GM18951 (cell line): ENCODE results near the gene EXT2.

Experiments used
- POLR2A ChIP-seq: IDR thresholded peaks from 4 replicates; pipeline ENCODE4 v1.6.1; 2011; ENCODE audit warnings: mild to moderate bottlenecking; ENCODE audit not compliant: insufficient read length, insufficient read depth; ENCODE audit errors: extremely low read depth
- in situ Hi-C: fragments of 300-500 bp; cut with MboI; formaldehyde crosslinking; loops from one replicate; pipeline ENCODE4 v1.12.0; 2022; ENCODE audit warnings: low sequenced_read_pairs, mixed read lengths, inconsistent platforms; ENCODE audit not compliant: unreplicated experiment

The EXT2 gene

DNA sequence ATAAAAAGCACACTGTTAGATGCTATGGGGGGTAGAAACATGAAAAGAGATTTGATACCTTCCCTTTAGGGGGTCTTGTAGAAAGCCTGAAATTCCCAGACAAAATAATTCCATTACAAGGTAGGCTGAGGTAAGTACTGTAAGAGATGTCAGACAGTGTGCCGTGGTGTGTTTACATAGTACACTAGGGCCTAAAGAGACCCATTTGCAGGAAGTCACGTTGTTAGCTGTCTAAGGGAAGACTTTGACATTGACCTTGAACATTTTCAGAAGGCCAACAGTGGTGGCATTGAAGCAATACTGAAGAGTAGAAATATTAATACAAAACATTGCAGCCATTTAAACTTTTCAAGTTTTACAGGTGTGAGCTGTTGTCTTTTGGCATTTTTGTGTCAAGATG, 30.8 kb downstream of the EXT2 start:
- TF ChIP-seq POLR2A, result no peak
- in situ Hi-C loops, result no loop called here

DNA sequence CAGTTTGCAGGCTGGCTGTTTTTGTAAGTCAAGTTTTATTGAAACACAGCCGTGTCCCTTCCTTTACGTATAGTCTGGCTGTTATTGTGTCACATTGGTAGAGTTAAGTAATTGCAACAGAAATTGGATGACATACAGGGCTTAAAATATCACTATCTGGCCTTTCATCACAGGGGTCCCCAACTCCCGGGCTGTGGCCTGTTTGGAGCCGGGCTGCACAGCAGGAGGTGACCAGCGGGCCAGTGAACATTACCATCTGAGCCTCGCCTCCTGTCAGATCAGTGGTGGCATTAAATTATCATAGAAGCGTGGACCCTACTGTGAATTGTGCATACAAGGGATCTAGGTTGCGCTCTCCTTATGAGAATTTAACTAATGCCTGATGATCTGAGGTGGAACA, 31.7 kb downstream of the EXT2 start:
- in situ Hi-C loops, result no loop called here

DNA sequence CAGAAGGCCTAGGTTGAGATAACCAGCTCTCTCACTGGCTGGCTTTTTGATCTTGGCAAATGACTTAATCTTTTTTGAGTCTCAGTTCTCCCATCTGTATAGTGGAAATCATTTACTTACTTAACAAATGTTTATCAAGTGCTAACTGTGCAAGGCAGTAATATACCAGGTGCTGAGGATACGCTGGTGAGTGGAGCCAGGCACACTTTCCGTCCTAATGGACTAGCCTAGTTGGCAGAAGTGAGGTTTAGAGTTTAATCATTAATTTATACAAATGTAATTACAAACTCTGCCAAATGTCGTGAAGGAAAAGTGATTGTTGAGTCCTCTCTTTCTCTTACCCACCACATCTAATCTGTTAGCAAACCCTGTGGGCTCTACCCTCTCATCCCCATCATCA, 33.3 kb downstream of the EXT2 start:
- no peak for TF ChIP-seq POLR2A
- in situ Hi-C loops, result no loop called here

More for the DNA sequence above, 31.7 kb downstream of the EXT2 start:
- TF ChIP-seq POLR2A, result no peak

DNA sequence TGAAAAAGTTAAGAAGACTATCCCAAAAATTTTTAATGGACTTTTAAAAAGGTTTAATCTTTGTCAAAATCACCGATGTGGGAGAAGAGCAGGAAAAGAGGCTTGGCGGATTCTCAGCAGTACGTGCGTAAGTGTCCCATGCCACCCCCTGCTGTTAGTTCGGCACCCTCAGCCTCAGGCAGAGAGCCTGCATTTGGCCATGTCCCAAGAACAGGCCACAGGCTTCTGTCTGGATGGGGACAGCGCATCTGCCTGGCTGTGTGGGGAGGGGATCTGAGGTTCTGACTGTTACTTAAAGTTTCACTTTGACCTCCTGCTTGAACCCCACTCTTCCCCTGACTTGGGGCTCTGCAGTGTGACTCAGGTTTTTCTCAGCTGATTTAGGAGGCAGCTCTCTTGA, 35.3 kb downstream of the EXT2 start:
- no peak for TF ChIP-seq POLR2A
- in situ Hi-C loops, result no loop called here

DNA sequence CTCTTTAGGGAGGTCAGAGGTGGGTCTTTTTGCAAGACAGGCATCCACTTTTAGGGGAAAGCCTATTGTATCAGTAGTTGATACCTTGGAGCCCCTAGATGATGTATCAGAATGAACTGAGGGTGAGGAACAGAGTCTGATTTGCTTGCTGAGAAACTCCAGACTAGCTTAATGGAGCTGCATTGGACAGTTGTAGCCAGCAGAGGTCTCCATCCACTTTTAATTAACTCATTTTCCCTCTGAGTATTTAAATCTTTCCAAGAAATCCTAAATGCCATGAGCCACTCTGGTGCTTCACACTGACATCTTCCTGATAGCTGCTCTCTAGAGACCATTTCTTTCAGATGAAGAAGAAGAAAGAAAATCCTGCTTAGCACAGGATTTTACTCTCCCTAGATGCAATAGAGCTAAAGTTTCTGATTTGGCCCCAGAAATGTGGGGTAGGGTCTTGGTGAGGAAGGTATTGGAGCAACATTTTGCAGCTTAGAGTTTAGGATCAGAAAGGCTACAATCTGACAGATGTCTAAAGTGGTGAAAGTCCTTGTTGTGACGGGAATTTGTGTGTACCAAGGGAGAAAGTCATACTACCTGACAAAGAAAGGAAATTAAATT, 38.0 kb downstream of the EXT2 start:
- in situ Hi-C loops, result no loop called here
- no peak for TF ChIP-seq POLR2A

DNA sequence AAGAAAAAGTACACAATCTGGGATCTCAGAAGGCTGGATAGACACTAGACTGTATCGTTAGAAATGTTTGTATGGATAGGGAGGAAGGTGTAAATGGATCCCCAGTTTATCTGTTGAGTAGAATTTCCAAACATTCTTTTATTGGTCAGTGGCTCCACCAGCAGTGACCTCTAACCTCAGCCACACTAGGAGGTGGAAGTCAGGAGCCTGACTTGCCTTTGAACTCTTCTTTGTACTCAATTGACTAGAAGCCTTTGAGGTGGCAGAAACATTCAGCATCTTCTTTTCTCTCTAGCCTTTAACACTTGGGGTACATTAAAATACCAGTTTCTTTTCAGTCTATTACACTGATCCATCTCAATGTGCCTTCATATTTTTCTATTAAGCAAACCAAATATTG, 39.1 kb downstream of the EXT2 start:
- in situ Hi-C loops, result no loop called here
- no peak for TF ChIP-seq POLR2A

DNA sequence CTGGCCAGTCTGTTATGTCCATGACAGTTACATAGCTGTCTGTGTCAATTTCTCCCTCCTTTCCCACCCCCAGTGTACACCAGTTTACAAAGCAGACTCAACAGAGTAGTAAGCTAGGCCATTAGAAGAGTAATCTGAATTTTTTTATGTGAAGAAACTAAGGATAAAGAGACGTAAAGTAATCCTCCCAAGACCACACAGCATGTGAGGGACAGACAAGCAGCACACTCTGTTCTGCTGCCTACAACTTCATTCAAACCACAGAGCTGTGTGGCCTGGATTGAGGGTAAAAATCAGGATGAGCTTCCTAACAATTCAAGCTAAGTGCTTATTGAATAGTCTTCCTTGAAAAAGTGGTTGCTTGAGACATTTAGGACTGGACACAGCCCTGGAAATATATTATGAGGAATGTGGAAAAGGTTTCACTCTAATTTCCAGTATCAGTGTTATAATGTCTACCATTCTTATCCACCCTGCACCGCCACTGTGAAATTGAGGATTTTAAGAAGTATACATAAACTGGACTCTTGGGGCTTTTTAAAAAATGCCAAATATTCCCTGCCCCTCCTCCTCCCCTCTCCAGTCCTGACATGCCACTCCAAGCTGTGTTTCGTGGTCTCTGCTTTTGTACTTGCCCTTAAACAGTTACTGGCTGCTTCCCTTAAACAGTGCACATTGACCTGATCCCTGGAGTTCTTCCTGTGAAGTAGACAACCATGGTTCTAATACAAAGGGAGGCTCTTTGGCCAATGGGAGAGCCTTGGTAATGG, 40.9 kb downstream of the EXT2 start:
- no peak for TF ChIP-seq POLR2A
- in situ Hi-C loops, result no loop called here

DNA sequence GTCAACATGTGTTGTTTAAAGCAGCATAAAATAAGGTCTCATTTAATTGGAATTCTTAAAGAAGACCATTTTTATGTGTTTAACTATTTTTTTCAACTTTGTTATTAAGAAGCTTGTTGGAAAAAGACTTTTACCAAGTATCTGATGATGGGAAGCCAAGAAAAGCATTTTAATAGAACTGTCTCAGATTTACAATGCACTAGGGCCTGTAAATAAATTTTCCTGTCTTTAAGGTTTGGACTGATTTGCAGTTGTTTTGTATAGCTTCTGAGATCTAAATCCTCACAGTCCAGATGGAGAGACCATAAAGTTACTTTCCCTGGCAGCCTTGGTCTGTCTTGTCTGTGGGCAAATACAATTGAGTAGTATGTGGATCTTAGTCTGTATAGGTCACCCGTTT, 41.6 kb downstream of the EXT2 start:
- TF ChIP-seq POLR2A, result no peak
- in situ Hi-C loops, result no loop called here

DNA sequence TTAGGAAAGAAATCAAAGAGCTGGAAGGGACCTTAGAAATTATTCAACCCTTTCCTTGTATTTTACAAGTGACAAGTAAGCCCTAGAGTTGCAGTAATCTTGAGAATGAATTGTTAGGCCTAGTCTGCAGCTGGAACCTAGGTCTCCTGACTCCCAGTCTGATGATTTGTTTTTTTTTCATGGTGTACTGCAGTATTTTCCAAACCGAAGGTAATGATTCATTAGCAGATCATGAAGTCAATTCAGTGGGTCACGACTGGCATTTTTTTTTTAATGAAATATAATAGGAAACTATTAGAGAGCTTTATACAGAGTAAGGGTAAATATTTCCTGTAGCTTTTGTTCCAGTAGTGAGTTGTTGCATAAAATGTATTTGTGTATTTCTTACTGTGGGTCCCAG, 42.8 kb downstream of the EXT2 start:
- TF ChIP-seq POLR2A, result no peak
- in situ Hi-C loops, result no loop called here

DNA sequence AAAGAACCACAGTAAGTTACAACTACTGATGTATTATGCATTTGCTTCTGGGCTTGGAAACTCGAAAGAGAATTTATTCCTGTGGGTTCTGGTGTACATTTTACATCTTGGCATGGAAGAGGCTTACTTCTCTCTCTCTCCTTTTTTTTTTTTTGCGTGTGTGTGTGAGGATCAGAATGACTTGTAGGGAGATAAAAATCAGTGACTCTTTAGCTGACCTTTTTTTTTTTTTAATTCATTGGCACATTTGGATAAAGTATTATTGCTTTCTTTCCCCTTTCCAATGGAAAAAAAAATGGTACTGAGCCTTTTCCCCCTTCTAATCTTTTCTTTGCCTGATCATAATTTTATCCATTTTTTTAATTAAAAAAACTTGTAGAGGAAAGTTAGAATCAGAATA, 43.5 kb downstream of the EXT2 start:
- no peak for TF ChIP-seq POLR2A
- in situ Hi-C loops, result no loop called here

DNA sequence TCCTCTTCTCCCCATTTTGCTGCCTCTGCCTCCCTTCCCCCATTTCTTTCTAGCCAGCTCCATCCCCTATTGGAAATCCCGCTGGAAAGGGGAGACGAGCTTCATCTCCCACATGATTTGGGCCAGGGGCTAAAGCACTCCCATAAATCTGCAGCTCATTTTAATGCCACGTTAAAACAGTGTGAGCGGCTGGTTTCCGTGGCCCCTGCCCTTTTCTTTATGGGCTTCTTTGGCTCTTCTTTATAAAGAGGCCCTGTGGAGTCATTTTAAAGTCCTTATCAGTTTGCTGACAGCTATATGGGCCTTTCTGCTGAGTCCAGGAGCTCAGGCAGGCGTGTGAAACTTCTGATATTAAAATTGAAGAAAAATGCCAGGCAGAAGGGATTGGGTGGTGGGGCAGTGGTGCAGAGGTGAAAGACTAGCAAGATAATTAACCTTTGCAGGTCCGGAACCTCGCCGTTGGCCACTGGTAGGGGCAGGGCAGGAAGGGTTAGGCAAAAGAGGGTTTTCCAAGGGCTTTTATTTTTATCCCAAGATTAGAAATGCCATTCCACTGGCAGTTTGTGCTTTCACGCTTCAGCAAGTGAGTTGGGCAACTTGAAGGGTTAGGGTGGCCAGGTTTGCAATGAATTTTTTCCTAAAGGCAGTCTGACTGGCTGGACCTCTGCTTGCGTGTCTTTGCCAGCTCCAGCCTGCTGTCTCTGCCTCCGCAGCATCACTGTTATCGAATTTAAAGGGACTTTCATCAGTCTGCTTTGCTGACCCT, 44.3 kb downstream of the EXT2 start:
- no peak for TF ChIP-seq POLR2A
- in situ Hi-C loops, result no loop called here

DNA sequence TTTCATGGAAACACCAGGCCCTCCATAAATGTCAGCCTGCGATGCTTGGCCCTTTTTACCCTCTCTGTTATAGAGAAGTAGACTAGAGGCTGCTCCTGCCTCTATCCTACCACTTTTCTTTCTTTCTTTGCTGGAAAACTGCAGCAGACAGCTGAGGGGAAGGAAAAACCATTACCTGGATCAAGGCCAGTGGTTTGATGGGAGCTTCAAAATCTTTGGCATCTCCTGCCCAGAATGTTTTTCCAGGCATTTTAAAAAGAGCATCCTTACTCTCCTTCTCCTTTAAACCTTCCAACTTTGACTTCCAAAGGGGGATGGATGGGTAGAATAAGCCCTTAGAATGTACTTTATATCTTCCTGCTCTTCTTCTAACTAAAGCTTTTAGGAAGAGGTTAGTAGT, 44.9 kb downstream of the EXT2 start:
- in situ Hi-C loops, result no loop called here
- no peak for TF ChIP-seq POLR2A

DNA sequence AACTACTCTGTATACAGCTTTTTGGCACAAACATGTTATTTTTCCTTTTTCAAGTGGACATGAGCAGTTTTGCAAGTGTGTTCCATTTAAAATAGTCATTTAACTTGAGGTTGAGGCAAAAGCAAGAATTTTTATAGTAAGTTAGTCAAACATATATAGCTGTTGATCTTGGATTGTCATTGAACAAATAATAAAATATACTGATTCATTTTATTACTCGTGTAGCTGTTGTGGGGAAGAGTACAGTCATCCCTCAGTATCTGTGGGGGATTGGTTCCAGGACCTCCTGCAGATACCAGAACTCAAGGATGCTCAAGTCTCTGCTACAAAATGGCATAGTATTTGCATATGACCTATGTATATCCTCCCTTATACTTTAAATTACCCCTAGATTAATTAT, 45.3 kb downstream of the EXT2 start:
- in situ Hi-C loops, result no loop called here
- no peak for TF ChIP-seq POLR2A

DNA sequence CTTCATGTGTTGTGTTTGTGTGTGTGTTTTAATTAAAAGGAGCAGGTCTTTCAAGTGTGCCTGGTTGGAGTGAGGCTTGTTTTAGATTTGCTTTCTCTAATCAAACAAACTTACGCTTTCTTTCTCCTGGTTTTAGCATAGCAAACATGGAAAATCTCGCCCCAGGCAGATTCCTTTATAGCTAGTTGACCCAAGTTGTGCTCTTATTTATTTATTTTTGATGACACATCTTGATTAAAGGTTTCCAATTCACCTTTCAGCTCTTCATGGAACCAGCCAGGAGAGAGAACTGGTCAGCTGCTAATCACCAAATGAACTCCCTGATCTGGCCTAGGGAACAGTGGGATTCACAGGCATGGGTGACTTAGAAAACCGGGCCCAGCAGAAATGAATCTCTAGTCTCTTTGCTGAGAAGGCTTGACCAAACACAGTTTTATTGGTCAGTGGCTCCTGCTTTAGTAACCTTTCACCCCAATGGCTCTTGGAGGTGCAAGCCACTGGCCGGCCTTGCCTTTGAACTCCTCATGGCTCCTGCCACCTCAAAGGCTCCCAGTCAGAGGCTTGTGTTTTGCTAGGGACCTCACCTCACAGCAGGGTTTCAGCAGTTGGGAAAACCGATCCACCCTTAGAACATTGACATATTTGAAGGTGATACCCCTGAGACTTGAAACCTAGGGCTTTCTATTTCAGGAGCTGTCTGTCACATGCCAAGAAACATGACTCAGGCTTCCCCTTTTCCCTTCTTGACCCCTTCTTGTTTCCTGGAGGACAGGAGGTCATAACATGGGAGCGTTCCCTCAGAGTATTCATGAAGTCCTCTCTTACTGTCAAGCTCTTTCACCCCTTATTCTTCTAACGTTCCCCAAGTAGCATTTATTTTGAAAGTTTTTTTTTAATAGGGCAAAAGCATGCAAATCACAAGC, 48.8 kb downstream of the EXT2 start:
- in situ Hi-C loops, result no loop called here
- TF ChIP-seq POLR2A, result no peak
